ENCODE data around the gene SMIM43. TPM values are rescaled to one million over a fixed set of nuclear protein-coding genes. Genes with fewer than 3 reads are reported as not detected.

Gene SMIM43
- total and polyA plus RNA-seq, 2 donors (not counting 3 experiments of a cell fraction or from before 2014, with no cell fraction given): 0.18 TPM; not detected in 1

GRCh38 chr4:121786221-121786620, 21.3 kb upstream of the SMIM43 start:
- Histone ChIP-seq H3K4me2 (ENCODE audit: insufficient read depth, low read length) (no peak overlapping the region), H3K79me2 (ENCODE audit: control insufficient read depth, insufficient read depth, low read length) (no peaks in the 10 kb centered on the region), H3K36me3 (ENCODE audit: control insufficient read depth in 2 of 2, extremely low read depth in 1 of 2, insufficient read depth in 2 of 2, low read length in 2 of 2) (no peaks in the 10 kb centered on the region), H3K27ac (ENCODE audit: insufficient read depth, low read depth, low read length) (no peak overlapping the region), H2AFZ (ENCODE audit: low read depth, low read length) (no peak overlapping the region), H3K4me3 (replicated peaks in 1 of 3; ENCODE audit: insufficient read depth in 1 of 3, low read depth in 1 of 3, low read length in 3 of 3) (no peak overlapping the region), H3K9me1 (replicated peaks; ENCODE audit: control insufficient read depth, extremely low read depth, insufficient read depth, low read length) (no peaks in the 10 kb centered on the region), H3K27me3 (ENCODE audit: control insufficient read depth in 2 of 2, insufficient read depth in 2 of 2, low read length in 2 of 2) (peaks cover 0 to 2% of the 10 kb centered on the region in 2 experiments), H4K20me1 (replicated peaks; ENCODE audit: control insufficient read depth, extremely low read depth, insufficient read depth, low read length) (no peaks in the 10 kb centered on the region), H3K4me1 (ENCODE audit: control insufficient read depth, extremely low read depth, insufficient read depth, low read length) (peaks cover 21% of the 10 kb centered on the region), H3K9me3 (replicated peaks; ENCODE audit: control insufficient read depth, insufficient read depth, low read length) (no peaks in the 10 kb centered on the region), H3K9ac (replicated peaks; ENCODE audit: extremely low read depth, insufficient read depth, low read length) (no peak overlapping the region)
- intact Hi-C loops (cut with micrococcal nuclease): no loop called here
- ChIA-PET CTCF (no interaction called here), POLR2A (no interaction called here)
- BruUV-seq (replicated peaks): no TSS peak
- TF ChIP-seq, protein P1, sequence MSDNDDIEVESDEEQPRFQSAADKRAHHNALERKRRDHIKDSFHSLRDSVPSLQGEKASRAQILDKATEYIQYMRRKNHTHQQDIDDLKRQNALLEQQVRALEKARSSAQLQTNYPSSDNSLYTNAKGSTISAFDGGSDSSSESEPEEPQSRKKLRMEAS (IDR thresholded peaks at IDR 0.05; ENCODE audit: insufficient read depth, insufficient read length): no peak
- TF ChIP-seq MYC (IDR thresholded peaks at IDR 0.05; ENCODE audit: low read depth, low read length) (no peak), POLR2A (IDR thresholded peaks at IDR 0.05; ENCODE audit: low read depth, low read length) (no peak), POLR2AphosphoS5 (IDR thresholded peaks at IDR 0.05; ENCODE audit: insufficient read depth, low read depth, low read length) (no peak), FOS (IDR thresholded peaks at IDR 0.05; ENCODE audit: borderline replicate concordance, insufficient read depth, low read length) (no peak), EZH2 (IDR thresholded peaks at IDR 0.05; ENCODE audit: borderline replicate concordance, low read depth, low read length, severe bottlenecking) (no peak), GATA2 (IDR thresholded peaks at IDR 0.05; ENCODE audit: insufficient read depth, insufficient read length, low read depth, low read length) (no peak), JUN (IDR thresholded peaks at IDR 0.05; ENCODE audit: borderline replicate concordance, insufficient read depth, insufficient read length, low read depth) (no peak), CTCF (IDR thresholded peaks at IDR 0.05; ENCODE audit: extremely low read depth in 1 of 2, insufficient read depth in 1 of 2, low read depth in 1 of 2, low read length in 2 of 2) (no peak)
- FAIRE-seq (no peak), DNase-seq (ENCODE audit: low read depth, low spot score) (no peak)
- dilution Hi-C loops (cut with MboI; ENCODE audit: extremely low pct_ligation_motif_present, low sequenced_read_pairs): no loop called here

All from endothelial cell of umbilical vein (primary cell).